Esophagus squamous epithelium (tissue), 4 donors: ENCODE measurements around the gene ZBBX.

Source experiments
- CTCF ChIP-seq, 6 experiments: fragments of 450-650 bp in 4 of 6; fragments of 200-600 bp in 2 of 6; sonication (generic) in 2 of 6; IDR thresholded peaks; one replicate each; pipeline ENCODE4 v1.5.1; 2016 to 2019; ENCODE audit warnings: antibody characterized with exemption in 6 of 6, mild to moderate bottlenecking in 4 of 6, moderate library complexity in 4 of 6
- POLR2A ChIP-seq, 4 donors: fragments of 450-650 bp; IDR thresholded peaks; one replicate each; pipeline ENCODE4 v1.6.1; 2017; ENCODE audit warnings: antibody characterized with exemption in 4 of 4, mild to moderate bottlenecking in 4 of 4, moderate library complexity in 3 of 4

- TF ChIP-seq CTCF (IDR thresholded peaks at IDR 0.05) (no peak), POLR2A (IDR thresholded peaks at IDR 0.05) (no peak)
These were observed 33.9 kb downstream of the ZBBX start for GRCh38 chr3:167346171-167346570.
